Measurements from ENCODE around the gene C16orf46.
"Not testable (repeated sequence)": the region's sequence is repeated elsewhere in the genome, so short reads cannot be mapped to it uniquely, and the experiment has no call there.

Gene C16orf46

GRCh38 chr16:81077076-81077940 is at the start of gene C16orf46:
Gene C16orf46, minus strand, starts transcription at chr16:81077238. Its CDS starts 13,283 bp downstream, at chr16:81063955.
- peak; percentile 99 for DNase-seq

GRCh38 chr16:81123092-81123852 is 46.2 kb upstream of the C16orf46 start:
- DNase-seq, result no peak

GRCh38 chr16:81121474-81121990 is 44.5 kb upstream of the C16orf46 start:
- no peak for DNase-seq

- no peak for DNase-seq
Measured at GRCh38 chr16:81117436-81117835, 40.4 kb upstream of the C16orf46 start.

- DNase-seq, result no peak
Measured at GRCh38 chr16:81116285-81116684, 39.2 kb upstream of the C16orf46 start.

- DNase-seq, result no peak
Measured at GRCh38 chr16:81112453-81112852, 35.4 kb upstream of the C16orf46 start.

- DNase-seq, result not testable (repeated sequence)
Measured at GRCh38 chr16:81109274-81109673, 32.2 kb upstream of the C16orf46 start.

- no peak for DNase-seq
Measured at GRCh38 chr16:81107511-81107910, 30.5 kb upstream of the C16orf46 start.

- DNase-seq, result no peak
Measured at GRCh38 chr16:81106826-81107503, 29.9 kb upstream of the C16orf46 start.

- no peak for DNase-seq
Measured at GRCh38 chr16:81105946-81106345, 28.9 kb upstream of the C16orf46 start.

- DNase-seq, result no peak
Measured at GRCh38 chr16:81101702-81102101, 24.7 kb upstream of the C16orf46 start.

GRCh38 chr16:81099958-81100357 is 22.9 kb upstream of the C16orf46 start:
- no peak for DNase-seq

- no peak for DNase-seq
Measured at GRCh38 chr16:81097230-81097629, 20.2 kb upstream of the C16orf46 start.

GRCh38 chr16:81096715-81097208 is 19.7 kb upstream of the C16orf46 start:
- DNase-seq, result no peak

- peak; percentile 99 for DNase-seq
Measured at GRCh38 chr16:81095953-81096714, 19.1 kb upstream of the C16orf46 start, which contains the start of gene GCSH. Gene GCSH, minus strand, starts transcription at chr16:81096395. Its CDS starts 117 bp downstream, at chr16:81096278.

- no peak for DNase-seq
Measured at GRCh38 chr16:81095653-81095952, 18.6 kb upstream of the C16orf46 start.

- no peak for DNase-seq
Measured at GRCh38 chr16:81094771-81095251, 17.8 kb upstream of the C16orf46 start.

- no peak for DNase-seq
Measured at GRCh38 chr16:81088836-81089235, 11.8 kb upstream of the C16orf46 start.

GRCh38 chr16:81081014-81081413 is 4.0 kb upstream of the C16orf46 start:
- no peak for DNase-seq

GRCh38 chr16:81080233-81080632 is 3.2 kb upstream of the C16orf46 start:
- no peak for DNase-seq

- DNase-seq, result peak; percentile 96
Measured at GRCh38 chr16:81076566-81077075, 417 bp downstream of the C16orf46 start.
